ENCODE data around the gene WDR90.

Gene WDR90

GRCh38 chr16:634051-634670 lies 15.0 kb upstream of the WDR90 start:
- Histone ChIP-seq H3K27ac (no peak overlapping the region), H3K9me3 (no peaks in the 10 kb centered on the region), H3K4me1 (peaks cover 0 to 45% (median 31%) of the 10 kb centered on the region in 4 donors), H3K36me3 (peaks cover 0 to 34% (median 18%) of the 10 kb centered on the region in 3 donors), H3K27me3 (peaks cover 0 to 7% of the 10 kb centered on the region in 2 donors), H3K4me3 (no peak overlapping the region)
- DNase-seq = no peak
- no peak for TF ChIP-seq CTCF (IDR thresholded peaks at IDR 0.05)
- intact Hi-C loops (cut with DNase I; ENCODE audit: low total_unique reads) = loop anchor here (10.0 kb wide), 1 partner anchor 49 kb away; no protein-coding TSS in a partner anchor

- Histone ChIP-seq H3K27me3 (peaks cover 0 to 7% of the 10 kb centered on the region in 2 donors), H3K36me3 (peaks cover 0 to 28% (median 18%) of the 10 kb centered on the region in 3 donors), H3K9me3 (no peaks in the 10 kb centered on the region), H3K27ac (peak overlapping the region in 1 of 2 donors; percentile 97), H3K4me1 (peaks cover 0 to 39% (median 31%) of the 10 kb centered on the region in 4 donors), H3K4me3 (peak overlapping the region; percentile 66 to 91)
- DNase-seq = no peak
- no peak for TF ChIP-seq CTCF (IDR thresholded peaks at IDR 0.05)
- intact Hi-C loops (cut with DNase I; ENCODE audit: low total_unique reads) = loop anchor here (10.0 kb wide), 1 partner anchor 50 kb away; no protein-coding TSS in a partner anchor
Observed at GRCh38 chr16:634996-635395, 14.2 kb upstream of the WDR90 start.

GRCh38 chr16:635573-636205 lies 13.5 kb upstream of the WDR90 start:
- Histone ChIP-seq H3K27ac (peak overlapping the region; percentile 97), H3K9me3 (no peaks in the 10 kb centered on the region), H3K4me1 (peaks cover 0 to 34% (median 27%) of the 10 kb centered on the region in 4 donors), H3K36me3 (peaks cover 0 to 28% (median 18%) of the 10 kb centered on the region in 3 donors), H3K4me3 (peak overlapping the region; percentile 66 to 91), H3K27me3 (peaks cover 0 to 7% of the 10 kb centered on the region in 2 donors)
- peak in 1 of 2 experiments; percentile 5 for TF ChIP-seq CTCF (IDR thresholded peaks at IDR 0.05)
- intact Hi-C loops (cut with DNase I; ENCODE audit: low total_unique reads) = loop anchor here (10.0 kb wide), 1 partner anchor 51 kb away; no protein-coding TSS in a partner anchor
- no peak for DNase-seq

- peak in 1 of 2 experiments; percentile 13 for TF ChIP-seq CTCF (IDR thresholded peaks at IDR 0.05)
- Histone ChIP-seq H3K4me1 (peaks cover 3 to 34% (median 27%) of the 10 kb centered on the region in 4 donors), H3K27ac (peak within 1 kb of the TSS; percentile 97), H3K36me3 (peaks cover 0 to 28% (median 18%) of the 10 kb centered on the region in 3 donors), H3K4me3 (peak within 1 kb of the TSS; percentile 66 to 91), H3K9me3 (no peaks in the 10 kb centered on the region), H3K27me3 (peaks cover 0 to 4% of the 10 kb centered on the region in 2 donors)
- peak; percentile 97 to 98 for DNase-seq
- intact Hi-C loops (cut with DNase I; ENCODE audit: low total_unique reads) = loop anchor here (10.0 kb wide), 1 partner anchor 52 kb away; no protein-coding TSS in a partner anchor
Observed at GRCh38 chr16:636206-637080, 12.7 kb upstream of the WDR90 start, which contains the start of gene METTL26. METTL26 (minus strand) TSS chr16:636305; CDS start chr16:636290, 15 bp downstream.
